HepG2 (cell line): ENCODE results near the gene TMEM221. TPM values are rescaled to one million over a fixed set of nuclear protein-coding genes. Genes with fewer than 3 reads are reported as not detected.

Source experiments
- AGO1 ChIP-seq: fragments of 200-400 bp; formaldehyde crosslinking; IDR thresholded peaks from 2 replicates; pipeline ENCODE4 v1.6.1; 2017; ENCODE audit warnings: mild to moderate bottlenecking, low read depth, low read length, moderate library complexity; ENCODE audit not compliant: poor library complexity, severe bottlenecking
- IKZF1 ChIP-seq: fragments of 450-650 bp; IDR thresholded peaks from 2 replicates; pipeline ENCODE4 v1.7.1; 2016
- KDM4B ChIP-seq: sonication (generic); formaldehyde crosslinking; IDR thresholded peaks from 2 replicates; pipeline ENCODE4 v1.4.0; 2020; ENCODE audit warnings: missing genetic modification reagents
- KLF13 ChIP-seq: sonication (generic); formaldehyde crosslinking; IDR thresholded peaks from 2 replicates; pipeline ENCODE4 v1.4.0; 2020; ENCODE audit warnings: mild to moderate bottlenecking, missing genetic modification reagents
- NKX3-1 ChIP-seq: sonication (generic); formaldehyde crosslinking; IDR thresholded peaks from 2 replicates; pipeline ENCODE4 v1.5.0; 2020; ENCODE audit warnings: missing genetic modification reagents
- NRL ChIP-seq: sonication (generic); formaldehyde crosslinking; IDR thresholded peaks from 2 replicates; pipeline ENCODE4 v1.5.0; 2020; ENCODE audit warnings: missing genetic modification reagents, mild to moderate bottlenecking, moderate library complexity, borderline replicate concordance
- RARG ChIP-seq: sonication (generic); formaldehyde crosslinking; IDR thresholded peaks from 2 replicates; pipeline ENCODE4 v1.4.0; 2020; ENCODE audit warnings: low read depth, mild to moderate bottlenecking, missing genetic modification reagents
- RBM22 ChIP-seq: fragments of 200-400 bp; formaldehyde crosslinking; optimal IDR thresholded peaks from 2 replicates; pipeline ENCODE3; 2017; ENCODE audit warnings: mild to moderate bottlenecking, low read length, moderate library complexity
- RBM39 ChIP-seq: fragments of 200-400 bp; formaldehyde crosslinking; IDR thresholded peaks from one replicate; pipeline ENCODE4 v1.6.1; 2018; ENCODE audit warnings: antibody characterized with exemption, mild to moderate bottlenecking, low read depth, low read length; ENCODE audit not compliant: poor library complexity, severe bottlenecking
- RERE ChIP-seq: IDR thresholded peaks from 2 replicates; pipeline ENCODE4 v1.6.1; 2016; ENCODE audit warnings: low read depth, missing genetic modification reagents, missing compliant biosample characterization
- RFXAP ChIP-seq: sonication (generic); formaldehyde crosslinking; IDR thresholded peaks from 2 replicates; pipeline ENCODE4 v1.4.0; 2020; ENCODE audit warnings: missing genetic modification reagents, borderline replicate concordance
- SP2 ChIP-seq: sonication (generic); formaldehyde crosslinking; IDR thresholded peaks from 2 replicates; pipeline ENCODE4 v1.5.1; 2020; ENCODE audit warnings: mild to moderate bottlenecking, missing genetic modification reagents
- ZFP41 ChIP-seq: sonication (generic); formaldehyde crosslinking; IDR thresholded peaks from 2 replicates; pipeline ENCODE4 v1.4.0; 2020; ENCODE audit warnings: mild to moderate bottlenecking, missing genetic modification reagents, borderline replicate concordance
- ZMAT3 ChIP-seq: sonication (generic); formaldehyde crosslinking; conservative IDR thresholded peaks from 2 replicates; pipeline ENCODE4 v1.7.0; 2021; ENCODE audit warnings: missing genetic modification reagents
- ZNF326 ChIP-seq: sonication (generic); formaldehyde crosslinking; IDR thresholded peaks from 2 replicates; pipeline ENCODE4 v1.4.0; 2020; ENCODE audit warnings: missing genetic modification reagents, borderline replicate concordance
- ZNF7 ChIP-seq: IDR thresholded peaks from 2 replicates; pipeline ENCODE4 v1.6.1; 2016; ENCODE audit warnings: missing biosample characterization, missing genetic modification reagents
- ZNF761 ChIP-seq: sonication (generic); formaldehyde crosslinking; conservative IDR thresholded peaks from 2 replicates; pipeline ENCODE4 v1.4.0; 2020; ENCODE audit warnings: mild to moderate bottlenecking, missing genetic modification reagents
- polyA plus RNA-seq, 8 experiments: library from polyadenylated mRNA; depleted of rRNA in 3 of 8; stranded (reverse) in 7 of 8; unstranded in 1 of 8; fragments of >200 nt; fragmentation: Illumina TruSeq in 4 of 8; extraction: Trizol in 4 of 8; gene quantifications; 2 replicates each; pipeline versions ENCODE4 v1.2.1 to v1.2.3, GENCODE V29; 2011 to 2016; ENCODE audit warnings: low read depth in 4 of 8, missing spikeins in 1 of 8, mixed read lengths in 1 of 8; ENCODE audit not compliant: insufficient read depth in 1 of 8
- total RNA-seq, 5 experiments: library from RNA; depleted of rRNA; stranded (reverse); fragments of >200 nt; fragmentation: Illumina TruSeq; extraction: Trizol; gene quantifications; 2 replicates each; pipeline ENCODE4 v1.2.3, GENCODE V29; 2016; ENCODE audit warnings: low read depth in 1 of 5
- TF ChIP-seq, protein P1 (sequence below): IDR thresholded peaks from 2 replicates; pipeline ENCODE4 v1.6.1; 2016; ENCODE audit warnings: missing compliant biosample characterization, missing genetic modification reagents, borderline replicate concordance

Gene TMEM221
- total and polyA plus RNA-seq, 2 of the 13 experiments (the other 11 are each of a cell fraction or from before 2014, with no cell fraction given) = 0.33 to 0.77 TPM

GRCh38 chr19:17419621-17420474, 28.6 kb downstream of the TMEM221 start, which contains the start of gene MVB12A (continued):
- TF ChIP-seq RBM22 (peak; percentile 67), NRL (CRISPR knock-in tag) (no peak), ZNF761 (0 out of 2 replicates have a peak, but pooled peaks have one; percentile 35), KLF13 (CRISPR knock-in tag) (no peak), RARG (CRISPR knock-in tag) (no peak), RERE (CRISPR knock-in tag) (no peak), RFXAP (peak; percentile 89; the same call in 1 of the 2 replicates), SP2 (CRISPR knock-in tag) (peak; percentile 79), AGO1 (peak; percentile 92), ZFP41 (CRISPR knock-in tag) (0 out of 2 replicates have a peak, but pooled peaks have one; percentile 54), ZNF326 (CRISPR knock-in tag) (peak; percentile 70; the same call in 1 of the 2 replicates), NKX3-1 (CRISPR knock-in tag) (0 out of 2 replicates have a peak, but pooled peaks have one; percentile 63), KDM4B (peak; percentile 36; the same call in 1 of the 2 replicates), ZMAT3 (CRISPR knock-in tag) (0 out of 2 replicates have a peak, but pooled peaks have one; percentile 20), IKZF1 (no peak), RBM39 (peak; percentile 33), ZNF7 (no peak)
- TF ChIP-seq, protein P1, sequence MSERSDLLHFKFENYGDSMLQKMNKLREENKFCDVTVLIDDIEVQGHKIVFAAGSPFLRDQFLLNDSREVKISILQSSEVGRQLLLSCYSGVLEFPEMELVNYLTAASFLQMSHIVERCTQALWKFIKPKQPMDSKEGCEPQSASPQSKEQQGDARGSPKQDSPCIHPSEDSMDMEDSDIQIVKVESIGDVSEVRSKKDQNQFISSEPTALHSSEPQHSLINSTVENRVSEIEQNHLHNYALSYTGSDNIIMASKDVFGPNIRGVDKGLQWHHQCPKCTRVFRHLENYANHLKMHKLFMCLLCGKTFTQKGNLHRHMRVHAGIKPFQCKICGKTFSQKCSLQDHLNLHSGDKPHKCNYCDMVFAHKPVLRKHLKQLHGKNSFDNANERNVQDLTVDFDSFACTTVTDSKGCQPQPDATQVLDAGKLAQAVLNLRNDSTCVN = peak; percentile 95
